HTERT RPE-1 (cell line): ENCODE measurements around the gene ITGA2B.
"Not testable (repeated sequence)": the region's sequence is repeated elsewhere in the genome, so short reads cannot be mapped to it uniquely, and the experiment has no call there.

Source experiments
- in situ Hi-C: fragments of 300-500 bp; cut with MboI; formaldehyde crosslinking; loops from 4 replicates; pipeline ENCODE4 v1.14.3; 2020; ENCODE audit warnings: low sequenced_read_pairs

ITGA2B gene

GRCh38 chr17:44394112-44394511, 4.7 kb upstream of the ITGA2B start:
- in situ Hi-C loops: not testable (repeated sequence)

GRCh38 chr17:44390250-44390870, 911 bp upstream of the ITGA2B start:
- in situ Hi-C loops: no loop called here

GRCh38 chr17:44389723-44390202, 314 bp upstream of the ITGA2B start:
- in situ Hi-C loops: no loop called here

- in situ Hi-C loops: no loop called here
These were observed 1.6 kb downstream of the ITGA2B start for GRCh38 chr17:44387804-44388203.

- in situ Hi-C loops: no loop called here
These were observed 3.3 kb downstream of the ITGA2B start for GRCh38 chr17:44386182-44386525.

- in situ Hi-C loops: no loop called here
These were observed 3.9 kb downstream of the ITGA2B start for GRCh38 chr17:44385287-44386181.

- in situ Hi-C loops: no loop called here
These were observed 4.6 kb downstream of the ITGA2B start for GRCh38 chr17:44384823-44385286.

GRCh38 chr17:44384281-44384822, 5.1 kb downstream of the ITGA2B start:
- in situ Hi-C loops: no loop called here

- in situ Hi-C loops: no loop called here
These were observed 5.6 kb downstream of the ITGA2B start for GRCh38 chr17:44383861-44384260.

- in situ Hi-C loops: no loop called here
These were observed 6.1 kb downstream of the ITGA2B start for GRCh38 chr17:44383363-44383762.

GRCh38 chr17:44382917-44383316, 6.5 kb downstream of the ITGA2B start:
- in situ Hi-C loops: no loop called here

GRCh38 chr17:44381810-44382305, 7.6 kb downstream of the ITGA2B start:
- in situ Hi-C loops: no loop called here

GRCh38 chr17:44380767-44381166, 8.7 kb downstream of the ITGA2B start:
- in situ Hi-C loops: no loop called here

- in situ Hi-C loops: no loop called here
These were observed 9.6 kb downstream of the ITGA2B start for GRCh38 chr17:44379887-44380286.

GRCh38 chr17:44378171-44378705, 11.2 kb downstream of the ITGA2B start:
- in situ Hi-C loops: no loop called here

- in situ Hi-C loops: no loop called here
These were observed 12.7 kb downstream of the ITGA2B start for GRCh38 chr17:44376779-44377178.

GRCh38 chr17:44376124-44376523, 13.3 kb downstream of the ITGA2B start:
- in situ Hi-C loops: no loop called here

GRCh38 chr17:44375196-44376017, 14.0 kb downstream of the ITGA2B start:
- in situ Hi-C loops: no loop called here

- in situ Hi-C loops: no loop called here
These were observed 14.9 kb downstream of the ITGA2B start for GRCh38 chr17:44374306-44375195.

GRCh38 chr17:44372036-44372435, 17.4 kb downstream of the ITGA2B start:
- in situ Hi-C loops: no loop called here
